HG03108 (cell line): ENCODE results near the gene GOLGA6L25.
"Not testable (repeated sequence)": the region's sequence is repeated elsewhere in the genome, so short reads cannot be mapped to it uniquely, and the experiment has no call there.

Experiments
- ATAC-seq: cut with Tn5 transposase; IDR thresholded peaks from one replicate; pipeline ENCODE4 v1.9.1; 2021; ENCODE audit warnings: moderate library complexity; ENCODE audit not compliant: unreplicated experiment

Gene GOLGA6L25

GRCh38 chr15:28553268-28553667 is at the start of gene GOLGA6L25:
Gene GOLGA6L25 (plus strand): TSS chr15:28553568. CDS start chr15:28553629, 61 bp downstream.
- not testable (repeated sequence) for ATAC-seq

GRCh38 chr15:28508217-28508889 is 45.0 kb upstream of the GOLGA6L25 start:
- ATAC-seq: not testable (repeated sequence)

- ATAC-seq: not testable (repeated sequence)
Observed at GRCh38 chr15:28514128-28514527, 39.2 kb upstream of the GOLGA6L25 start.

GRCh38 chr15:28515208-28515607 is 38.2 kb upstream of the GOLGA6L25 start:
- not testable (repeated sequence) for ATAC-seq

- not testable (repeated sequence) for ATAC-seq
Observed at GRCh38 chr15:28532954-28533353, 20.4 kb upstream of the GOLGA6L25 start, which contains the start of gene GOLGA8G. Gene GOLGA8G (minus strand): TSS chr15:28532971. CDS start chr15:28532909, 62 bp downstream.

- not testable (repeated sequence) for ATAC-seq
Observed at GRCh38 chr15:28573351-28573750, 20.0 kb downstream of the GOLGA6L25 start.

GRCh38 chr15:28588977-28589606 is 35.7 kb downstream of the GOLGA6L25 start:
- ATAC-seq: not testable (repeated sequence)

GRCh38 chr15:28589769-28590168 is 36.4 kb downstream of the GOLGA6L25 start:
- not testable (repeated sequence) for ATAC-seq

- not testable (repeated sequence) for ATAC-seq
Observed at GRCh38 chr15:28592395-28592794, 39.0 kb downstream of the GOLGA6L25 start.

GRCh38 chr15:28593424-28594129 is 40.2 kb downstream of the GOLGA6L25 start:
- not testable (repeated sequence) for ATAC-seq

GRCh38 chr15:28597471-28597870 is 44.1 kb downstream of the GOLGA6L25 start:
- not testable (repeated sequence) for ATAC-seq

- not testable (repeated sequence) for ATAC-seq
Observed at GRCh38 chr15:28598209-28598608, 44.8 kb downstream of the GOLGA6L25 start.

GRCh38 chr15:28602152-28602551 is 48.8 kb downstream of the GOLGA6L25 start:
- ATAC-seq: not testable (repeated sequence)
